GM12878 (cell line): ENCODE results near the gene DALRD3. TPM values are rescaled to one million over a fixed set of nuclear protein-coding genes. Genes with fewer than 3 reads are reported as not detected.

Experiments used
- CHD1 ChIP-seq: IDR thresholded peaks from 2 replicates; pipeline ENCODE4 v1.6.1; 2012; ENCODE audit warnings: low read depth, low read length, improper control_type of control experiment
- CHD2 ChIP-seq: IDR thresholded peaks from 2 replicates; pipeline ENCODE4 v1.6.1; 2011; ENCODE audit warnings: low read depth, low read length, improper control_type of control experiment, borderline replicate concordance
- CHD4 ChIP-seq: fragments of 200-600 bp; sonication (generic); IDR thresholded peaks from 2 replicates; pipeline ENCODE4 v1.6.1; 2016; ENCODE audit warnings: mild to moderate bottlenecking
- EP300 ChIP-seq, 2 experiments: fragments of 150-350 bp in 1 of 2; IDR thresholded peaks; 2 replicates each; pipeline ENCODE4 v1.6.1; 2011 to 2012; ENCODE audit warnings: low read depth in 2 of 2, low read length in 2 of 2, borderline replicate concordance in 1 of 2, improper control_type of control experiment in 1 of 2, inconsistent platforms in 1 of 2; ENCODE audit not compliant: control insufficient read depth in 1 of 2
- FOXM1 ChIP-seq: IDR thresholded peaks from 2 replicates; pipeline ENCODE4 v1.6.1; 2012; ENCODE audit warnings: low read depth, mild to moderate bottlenecking, inconsistent platforms, low read length, moderate library complexity
- HDGF ChIP-seq: fragments of 450-650 bp; IDR thresholded peaks from 2 replicates; pipeline ENCODE4 v1.6.1; 2016; ENCODE audit warnings: antibody characterized with exemption
- NFXL1 ChIP-seq: fragments of 450-650 bp; IDR thresholded peaks from 2 replicates; pipeline ENCODE4 v1.6.1; 2017; ENCODE audit warnings: antibody characterized with exemption, mild to moderate bottlenecking, borderline replicate concordance
- POLR2A ChIP-seq: IDR thresholded peaks from 2 replicates; pipeline ENCODE4 v1.6.1; 2011; ENCODE audit warnings: low read depth, mild to moderate bottlenecking, low read length
- RFX5 ChIP-seq: IDR thresholded peaks from 2 replicates; pipeline ENCODE4 v1.6.1; 2011; ENCODE audit warnings: low read depth, low read length, improper control_type of control experiment
- SIX5 ChIP-seq: IDR thresholded peaks from 2 replicates; pipeline ENCODE4 v1.6.1; 2011; ENCODE audit warnings: mild to moderate bottlenecking, low read depth, low read length, moderate library complexity; ENCODE audit not compliant: severe bottlenecking
- SMC3 ChIP-seq: IDR thresholded peaks from 2 replicates; pipeline ENCODE4 v1.6.1; 2011; ENCODE audit warnings: low read length, improper control_type of control experiment, borderline replicate concordance
- YBX1 ChIP-seq: fragments of 450-650 bp; IDR thresholded peaks from 2 replicates; pipeline ENCODE4 v1.6.1; 2016; ENCODE audit warnings: antibody characterized with exemption
- ZBED1 ChIP-seq: IDR thresholded peaks from 2 replicates; pipeline ENCODE4 v1.6.1; 2016; ENCODE audit warnings: borderline replicate concordance
- ZSCAN29 ChIP-seq: fragments of 450-650 bp; IDR thresholded peaks from 2 replicates; pipeline ENCODE4 v1.6.1; 2017; ENCODE audit warnings: mild to moderate bottlenecking, moderate library complexity
- polyA plus RNA-seq, 11 experiments: library from polyadenylated mRNA; depleted of rRNA in 4 of 11; unstranded in 6 of 11; stranded (reverse) in 5 of 11; fragments of >200 nt; fragmentation: Nextera tagmentation in 4 of 11; fragmentation: Illumina TruSeq in 1 of 11; extraction: Ambion mirVana in 4 of 11; extraction: Trizol in 1 of 11; gene quantifications; 1 replicate in 1 of 11; 2 replicates in 10 of 11; pipeline versions ENCODE4 v1.2.1 to v1.2.3, GENCODE V29; 2011 to 2016; ENCODE audit warnings: inconsistent platforms in 2 of 11, missing spikeins in 2 of 11, low read depth in 1 of 11
- total RNA-seq, 4 experiments: library from RNA; depleted of rRNA in 3 of 4; stranded (reverse); fragments of >200 nt in 3 of 4; fragmentation: Illumina TruSeq in 1 of 4; extraction: Trizol in 1 of 4; gene quantifications; 2 replicates each; pipeline versions ENCODE4 v1.2.1 to v1.2.3, GENCODE V29; 2013 to 2021
- TF ChIP-seq, protein P1 (sequence below): IDR thresholded peaks from 2 replicates; pipeline ENCODE4 v1.6.1; 2012; ENCODE audit warnings: low read depth, low read length, improper control_type of control experiment
- TF ChIP-seq, protein P2 (sequence below): fragments of 450-650 bp; formaldehyde crosslinking; IDR thresholded peaks from 2 replicates; pipeline ENCODE4 v1.5.0; 2022; ENCODE audit warnings: mild to moderate bottlenecking, missing genetic modification characterization
- TF ChIP-seq, protein P3 (sequence below): fragments of 450-650 bp; IDR thresholded peaks from 2 replicates; pipeline ENCODE4 v1.6.1; 2017; ENCODE audit warnings: mild to moderate bottlenecking, moderate library complexity
- TF ChIP-seq, protein P4 (sequence below): fragments of 450-650 bp; IDR thresholded peaks from 2 replicates; pipeline ENCODE4 v1.6.1; 2017; ENCODE audit warnings: mild to moderate bottlenecking

The DALRD3 gene
- total and polyA plus RNA-seq, 10 of the 15 experiments (the other 5 are each of a cell fraction or from before 2014, with no cell fraction given), result 10.1 to 28.2 (median 21.6) TPM

DNA sequence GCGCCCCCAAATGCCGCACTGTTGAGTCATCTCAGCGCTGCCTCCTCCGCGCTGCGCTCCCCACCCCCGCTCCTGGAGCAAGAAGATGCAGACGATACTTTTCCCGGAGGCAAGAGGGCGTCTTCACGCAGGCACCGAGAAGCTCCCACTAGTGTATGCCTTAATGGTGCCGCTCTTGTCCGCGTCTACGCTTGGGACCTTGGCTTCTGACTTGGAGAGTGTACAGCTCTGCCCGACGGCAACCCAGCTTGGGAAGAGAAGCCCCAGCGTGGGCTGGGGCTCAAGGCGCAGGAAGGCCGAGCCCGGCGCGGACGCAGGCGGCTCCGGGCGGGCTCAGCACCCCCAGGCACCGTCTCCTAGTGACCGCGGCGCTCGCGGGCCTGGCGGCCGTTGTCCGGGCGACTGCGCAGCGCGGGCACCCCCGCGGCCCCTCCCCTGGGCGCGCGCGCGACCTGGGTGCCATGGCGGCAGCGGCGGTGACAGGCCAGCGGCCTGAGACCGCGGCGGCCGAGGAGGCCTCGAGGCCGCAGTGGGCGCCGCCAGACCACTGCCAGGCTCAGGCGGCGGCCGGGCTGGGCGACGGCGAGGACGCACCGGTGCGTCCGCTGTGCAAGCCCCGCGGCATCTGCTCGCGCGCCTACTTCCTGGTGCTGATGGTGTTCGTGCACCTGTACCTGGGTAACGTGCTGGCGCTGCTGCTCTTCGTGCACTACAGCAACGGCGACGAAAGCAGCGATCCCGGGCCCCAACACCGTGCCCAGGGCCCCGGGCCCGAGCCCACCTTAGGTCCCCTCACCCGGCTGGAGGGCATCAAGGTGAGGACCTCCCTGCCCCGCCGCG lies 28.4 kb downstream of the DALRD3 start, which contains the start of gene P4HTM (continued):
- TF ChIP-seq, protein P1, sequence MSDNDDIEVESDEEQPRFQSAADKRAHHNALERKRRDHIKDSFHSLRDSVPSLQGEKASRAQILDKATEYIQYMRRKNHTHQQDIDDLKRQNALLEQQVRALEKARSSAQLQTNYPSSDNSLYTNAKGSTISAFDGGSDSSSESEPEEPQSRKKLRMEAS, result 0 out of 2 replicates have a peak, but pooled peaks have one; percentile 9
- TF ChIP-seq CHD1 (no peak), CHD4 (no peak), ZBED1 (no peak), SIX5 (no peak), SMC3 (peak; percentile 14; the same call in 1 of the 2 replicates), EP300 (IDR thresholded peaks at IDR 0.05; ENCODE audit: borderline replicate concordance in 1 of 2, control insufficient read depth in 1 of 2, low read depth in 2 of 2, low read length in 2 of 2) (0 out of 4 replicates have a peak, but pooled peaks of 1 of the 2 experiments have one; percentile 13), YBX1 (no peak), FOXM1 (no peak), POLR2A (peak; percentile 71), HDGF (peak; percentile 34; the same call in 1 of the 2 replicates), NFXL1 (no peak), ZSCAN29 (no peak; the same call in 1 of the 2 replicates), CHD2 (peak; percentile 65; the same call in 1 of the 2 replicates), RFX5 (no peak)
- TF ChIP-seq, protein P2, sequence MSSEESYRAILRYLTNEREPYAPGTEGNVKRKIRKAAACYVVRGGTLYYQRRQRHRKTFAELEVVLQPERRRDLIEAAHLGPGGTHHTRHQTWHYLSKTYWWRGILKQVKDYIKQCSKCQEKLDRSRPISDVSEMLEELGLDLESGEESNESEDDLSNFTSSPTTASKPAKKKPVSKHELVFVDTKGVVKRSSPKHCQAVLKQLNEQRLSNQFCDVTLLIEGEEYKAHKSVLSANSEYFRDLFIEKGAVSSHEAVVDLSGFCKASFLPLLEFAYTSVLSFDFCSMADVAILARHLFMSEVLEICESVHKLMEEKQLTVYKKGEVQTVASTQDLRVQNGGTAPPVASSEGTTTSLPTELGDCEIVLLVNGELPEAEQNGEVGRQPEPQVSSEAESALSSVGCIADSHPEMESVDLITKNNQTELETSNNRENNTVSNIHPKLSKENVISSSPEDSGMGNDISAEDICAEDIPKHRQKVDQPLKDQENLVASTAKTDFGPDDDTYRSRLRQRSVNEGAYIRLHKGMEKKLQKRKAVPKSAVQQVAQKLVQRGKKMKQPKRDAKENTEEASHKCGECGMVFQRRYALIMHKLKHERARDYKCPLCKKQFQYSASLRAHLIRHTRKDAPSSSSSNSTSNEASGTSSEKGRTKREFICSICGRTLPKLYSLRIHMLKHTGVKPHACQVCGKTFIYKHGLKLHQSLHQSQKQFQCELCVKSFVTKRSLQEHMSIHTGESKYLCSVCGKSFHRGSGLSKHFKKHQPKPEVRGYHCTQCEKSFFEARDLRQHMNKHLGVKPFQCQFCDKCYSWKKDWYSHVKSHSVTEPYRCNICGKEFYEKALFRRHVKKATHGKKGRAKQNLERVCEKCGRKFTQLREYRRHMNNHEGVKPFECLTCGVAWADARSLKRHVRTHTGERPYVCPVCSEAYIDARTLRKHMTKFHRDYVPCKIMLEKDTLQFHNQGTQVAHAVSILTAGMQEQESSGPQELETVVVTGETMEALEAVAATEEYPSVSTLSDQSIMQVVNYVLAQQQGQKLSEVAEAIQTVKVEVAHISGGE (CRISPR knock-in tag), result no peak
- TF ChIP-seq, protein P3, sequence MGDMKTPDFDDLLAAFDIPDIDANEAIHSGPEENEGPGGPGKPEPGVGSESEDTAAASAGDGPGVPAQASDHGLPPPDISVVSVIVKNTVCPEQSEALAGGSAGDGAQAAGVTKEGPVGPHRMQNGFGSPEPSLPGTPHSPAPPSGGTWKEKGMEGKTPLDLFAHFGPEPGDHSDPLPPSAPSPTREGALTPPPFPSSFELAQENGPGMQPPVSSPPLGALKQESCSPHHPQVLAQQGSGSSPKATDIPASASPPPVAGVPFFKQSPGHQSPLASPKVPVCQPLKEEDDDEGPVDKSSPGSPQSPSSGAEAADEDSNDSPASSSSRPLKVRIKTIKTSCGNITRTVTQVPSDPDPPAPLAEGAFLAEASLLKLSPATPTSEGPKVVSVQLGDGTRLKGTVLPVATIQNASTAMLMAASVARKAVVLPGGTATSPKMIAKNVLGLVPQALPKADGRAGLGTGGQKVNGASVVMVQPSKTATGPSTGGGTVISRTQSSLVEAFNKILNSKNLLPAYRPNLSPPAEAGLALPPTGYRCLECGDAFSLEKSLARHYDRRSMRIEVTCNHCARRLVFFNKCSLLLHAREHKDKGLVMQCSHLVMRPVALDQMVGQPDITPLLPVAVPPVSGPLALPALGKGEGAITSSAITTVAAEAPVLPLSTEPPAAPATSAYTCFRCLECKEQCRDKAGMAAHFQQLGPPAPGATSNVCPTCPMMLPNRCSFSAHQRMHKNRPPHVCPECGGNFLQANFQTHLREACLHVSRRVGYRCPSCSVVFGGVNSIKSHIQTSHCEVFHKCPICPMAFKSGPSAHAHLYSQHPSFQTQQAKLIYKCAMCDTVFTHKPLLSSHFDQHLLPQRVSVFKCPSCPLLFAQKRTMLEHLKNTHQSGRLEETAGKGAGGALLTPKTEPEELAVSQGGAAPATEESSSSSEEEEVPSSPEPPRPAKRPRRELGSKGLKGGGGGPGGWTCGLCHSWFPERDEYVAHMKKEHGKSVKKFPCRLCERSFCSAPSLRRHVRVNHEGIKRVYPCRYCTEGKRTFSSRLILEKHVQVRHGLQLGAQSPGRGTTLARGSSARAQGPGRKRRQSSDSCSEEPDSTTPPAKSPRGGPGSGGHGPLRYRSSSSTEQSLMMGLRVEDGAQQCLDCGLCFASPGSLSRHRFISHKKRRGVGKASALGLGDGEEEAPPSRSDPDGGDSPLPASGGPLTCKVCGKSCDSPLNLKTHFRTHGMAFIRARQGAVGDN, result no peak
- TF ChIP-seq, protein P4, sequence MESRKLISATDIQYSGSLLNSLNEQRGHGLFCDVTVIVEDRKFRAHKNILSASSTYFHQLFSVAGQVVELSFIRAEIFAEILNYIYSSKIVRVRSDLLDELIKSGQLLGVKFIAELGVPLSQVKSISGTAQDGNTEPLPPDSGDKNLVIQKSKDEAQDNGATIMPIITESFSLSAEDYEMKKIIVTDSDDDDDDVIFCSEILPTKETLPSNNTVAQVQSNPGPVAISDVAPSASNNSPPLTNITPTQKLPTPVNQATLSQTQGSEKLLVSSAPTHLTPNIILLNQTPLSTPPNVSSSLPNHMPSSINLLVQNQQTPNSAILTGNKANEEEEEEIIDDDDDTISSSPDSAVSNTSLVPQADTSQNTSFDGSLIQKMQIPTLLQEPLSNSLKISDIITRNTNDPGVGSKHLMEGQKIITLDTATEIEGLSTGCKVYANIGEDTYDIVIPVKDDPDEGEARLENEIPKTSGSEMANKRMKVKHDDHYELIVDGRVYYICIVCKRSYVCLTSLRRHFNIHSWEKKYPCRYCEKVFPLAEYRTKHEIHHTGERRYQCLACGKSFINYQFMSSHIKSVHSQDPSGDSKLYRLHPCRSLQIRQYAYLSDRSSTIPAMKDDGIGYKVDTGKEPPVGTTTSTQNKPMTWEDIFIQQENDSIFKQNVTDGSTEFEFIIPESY, result no peak
